Breast epithelium (tissue), 3 donors: ENCODE data around the gene HSPBP1.

Experiments used
- POLR2AphosphoS5 ChIP-seq, 3 donors: sonication (generic); formaldehyde crosslinking; IDR thresholded peaks; one replicate each; pipeline ENCODE4 v1.6.1; 2017; ENCODE audit warnings: antibody characterized with exemption in 3 of 3
- TF ChIP-seq, protein P1 (sequence below), 3 donors: fragments of 450-650 bp; IDR thresholded peaks; one replicate each; pipeline ENCODE4 v1.5.1; 2016 to 2017; ENCODE audit warnings: antibody characterized with exemption in 3 of 3, mild to moderate bottlenecking in 3 of 3, moderate library complexity in 3 of 3

DNA sequence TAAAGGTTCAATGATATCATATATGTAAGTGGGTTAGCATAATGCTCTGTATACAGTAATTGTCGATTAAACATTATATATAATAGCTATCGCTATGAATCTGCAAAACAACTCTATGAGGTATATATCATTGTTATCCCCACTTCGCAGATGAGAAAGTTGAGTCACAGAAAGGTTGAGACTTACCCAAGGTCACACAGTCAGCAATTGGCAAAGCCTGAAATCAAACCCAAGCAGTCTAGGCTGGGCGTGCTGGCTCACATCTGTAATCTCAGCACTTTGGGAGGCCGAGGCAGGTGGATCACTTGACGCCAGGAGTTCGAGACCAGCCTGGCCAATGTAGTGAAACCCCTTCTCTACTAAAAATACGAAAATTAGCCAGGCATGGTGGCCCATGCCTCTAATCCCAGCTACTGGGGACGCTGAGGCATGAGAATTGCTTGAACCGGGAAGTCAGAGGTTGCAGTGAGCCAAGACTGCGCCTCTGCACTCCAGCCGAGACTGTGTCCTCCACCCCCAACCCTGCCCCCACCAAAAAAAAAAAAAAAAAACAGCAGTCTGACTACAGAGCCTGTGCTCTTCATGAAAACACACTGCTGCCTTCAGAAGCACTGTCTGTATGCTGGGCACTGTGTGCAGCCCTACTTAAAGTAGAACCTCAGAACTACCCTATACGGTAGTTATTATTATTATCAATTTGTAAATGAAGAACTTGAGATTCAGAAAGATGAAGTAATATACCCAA is 1.3 kb downstream of the HSPBP1 start:
- TF ChIP-seq, protein P1, sequence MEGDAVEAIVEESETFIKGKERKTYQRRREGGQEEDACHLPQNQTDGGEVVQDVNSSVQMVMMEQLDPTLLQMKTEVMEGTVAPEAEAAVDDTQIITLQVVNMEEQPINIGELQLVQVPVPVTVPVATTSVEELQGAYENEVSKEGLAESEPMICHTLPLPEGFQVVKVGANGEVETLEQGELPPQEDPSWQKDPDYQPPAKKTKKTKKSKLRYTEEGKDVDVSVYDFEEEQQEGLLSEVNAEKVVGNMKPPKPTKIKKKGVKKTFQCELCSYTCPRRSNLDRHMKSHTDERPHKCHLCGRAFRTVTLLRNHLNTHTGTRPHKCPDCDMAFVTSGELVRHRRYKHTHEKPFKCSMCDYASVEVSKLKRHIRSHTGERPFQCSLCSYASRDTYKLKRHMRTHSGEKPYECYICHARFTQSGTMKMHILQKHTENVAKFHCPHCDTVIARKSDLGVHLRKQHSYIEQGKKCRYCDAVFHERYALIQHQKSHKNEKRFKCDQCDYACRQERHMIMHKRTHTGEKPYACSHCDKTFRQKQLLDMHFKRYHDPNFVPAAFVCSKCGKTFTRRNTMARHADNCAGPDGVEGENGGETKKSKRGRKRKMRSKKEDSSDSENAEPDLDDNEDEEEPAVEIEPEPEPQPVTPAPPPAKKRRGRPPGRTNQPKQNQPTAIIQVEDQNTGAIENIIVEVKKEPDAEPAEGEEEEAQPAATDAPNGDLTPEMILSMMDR (IDR thresholded peaks at IDR 0.05): no peak
- no peak for TF ChIP-seq POLR2AphosphoS5 (IDR thresholded peaks at IDR 0.05)
